Gastrocnemius medialis (tissue), 4 donors: ENCODE results near the gene TWSG1. TPM values are rescaled to one million over a fixed set of nuclear protein-coding genes. Genes with fewer than 3 reads are reported as not detected.

Experiments used
- ATAC-seq, 2 donors: fragments of 150-250 bp; one replicate each; pipeline ENCODE4 v1.9.1; 2016
- DNase-seq, 2 donors: peaks; one replicate each; pipeline ENCODE4 v3.0.0-alpha.2; 2019
- H3K27ac ChIP-seq, 4 donors: fragments of 200-600 bp; sonication (generic); 1 replicate in 1 of 4; 2 replicates in 3 of 4; pipeline ENCODE4 v1.5.1; 2016 to 2018; ENCODE audit warnings: mild to moderate bottlenecking in 2 of 4, moderate library complexity in 1 of 4
- H3K27me3 ChIP-seq, 3 donors: fragments of 200-600 bp; sonication (generic) in 2 of 3; 1 replicate in 1 of 3; 2 replicates in 2 of 3; pipeline versions ENCODE4 v1.5.1 to v1.6.0; 2016 to 2019; ENCODE audit warnings: mild to moderate bottlenecking in 1 of 3, moderate library complexity in 1 of 3
- H3K36me3 ChIP-seq, 2 donors: fragments of 200-600 bp; sonication (generic) in 1 of 2; one replicate each; pipeline ENCODE4 v1.5.1; 2017 to 2018
- H3K4me1 ChIP-seq, 2 donors: fragments of 200-600 bp; sonication (generic) in 1 of 2; one replicate each; pipeline ENCODE4 v1.5.1; 2016 to 2017; ENCODE audit warnings: mild to moderate bottlenecking in 2 of 2
- H3K4me3 ChIP-seq, 4 donors: fragments of 200-600 bp; sonication (generic) in 3 of 4; 1 replicate in 1 of 4; 2 replicates in 3 of 4; pipeline ENCODE4 v1.5.1; 2016 to 2019; ENCODE audit warnings: mild to moderate bottlenecking in 2 of 4
- H3K9me3 ChIP-seq, 3 donors: fragments of 200-600 bp; sonication (generic) in 2 of 3; 1 replicate in 1 of 3; 2 replicates in 2 of 3; pipeline ENCODE4 v1.5.1; 2016 to 2019
- CTCF ChIP-seq, 5 experiments: fragments of 450-650 bp in 3 of 5; fragments of 200-600 bp in 2 of 5; sonication (generic) in 2 of 5; IDR thresholded peaks in 4 of 5; conservative IDR thresholded peaks in 1 of 5; 1 replicate in 4 of 5; 2 replicates in 1 of 5; pipeline ENCODE4 v1.5.1; 2016 to 2019; ENCODE audit warnings: antibody characterized with exemption in 5 of 5, mild to moderate bottlenecking in 3 of 5, moderate library complexity in 3 of 5
- POLR2A ChIP-seq, 2 donors: fragments of 450-650 bp; IDR thresholded peaks; one replicate each; pipeline ENCODE4 v1.6.1; 2017; ENCODE audit warnings: antibody characterized with exemption in 2 of 2, mild to moderate bottlenecking in 2 of 2, moderate library complexity in 2 of 2
- in situ Hi-C, 4 donors: fragments of 200-750 bp; cut with MboI; loops; one replicate each; pipeline versions ENCODE4 v1.15.0 to v1.8.0; 2017; ENCODE audit warnings: low sequenced_read_pairs in 4 of 4
- intact Hi-C: fragments of 100-400 bp; cut with DNase I; formaldehyde crosslinking; loops from one replicate; pipeline ENCODE4 v1.15.1; 2023; ENCODE audit warnings: low total_unique reads
- total RNA-seq, 4 donors: library from RNA; depleted of rRNA; stranded (reverse); fragments of >200 nt; gene quantifications; one replicate each; pipeline versions ENCODE4 v1.1.0 to v1.2.3, GENCODE V29; 2016

TWSG1 gene
- total RNA-seq, 4 donors from 2014 or later = 5.3 to 9.5 (median 8.1) TPM

GRCh38 chr18:9290156-9290555, 44.4 kb upstream of the TWSG1 start:
- no peak for TF ChIP-seq POLR2A (IDR thresholded peaks at IDR 0.05)
- no peak for TF ChIP-seq CTCF (IDR thresholded peaks at IDR 0.05 in 4 of 5, conservative IDR thresholded peaks at IDR 0.05 in 1 of 5)
- DNase-seq (no peak), ATAC-seq (no peak)
- H3K4me1 ChIP-seq = no peaks in the 10 kb centered on the region
- H3K4me3 ChIP-seq = no peak overlapping the region
- no peak overlapping the region for H3K27ac ChIP-seq
- intact Hi-C loops (no loop called here), in situ Hi-C loops (no loop called here)
- H3K9me3 ChIP-seq = no peaks in the 10 kb centered on the region
- H3K27me3 ChIP-seq = no peaks in the 10 kb centered on the region
- H3K36me3 ChIP-seq = no peaks in the 10 kb centered on the region

GRCh38 chr18:9292047-9292446, 42.5 kb upstream of the TWSG1 start:
- in situ Hi-C loops = no loop called here
- DNase-seq = no peak

GRCh38 chr18:9293948-9294347, 40.6 kb upstream of the TWSG1 start:
- Histone ChIP-seq H3K9me3 (no peaks in the 10 kb centered on the region), H3K27ac (no peak overlapping the region)
- intact Hi-C loops = no loop called here

More at GRCh38 chr18:9292047-9292446, 42.5 kb upstream of the TWSG1 start:
- Histone ChIP-seq H3K36me3 (no peaks in the 10 kb centered on the region), H3K4me1 (no peaks in the 10 kb centered on the region), H3K27ac (no peak overlapping the region), H3K9me3 (no peaks in the 10 kb centered on the region), H3K27me3 (no peaks in the 10 kb centered on the region), H3K4me3 (no peak overlapping the region)
- TF ChIP-seq POLR2A (IDR thresholded peaks at IDR 0.05) = no peak
- no peak for TF ChIP-seq CTCF (IDR thresholded peaks at IDR 0.05 in 4 of 5, conservative IDR thresholded peaks at IDR 0.05 in 1 of 5)
- intact Hi-C loops = no loop called here
- no peak for ATAC-seq

GRCh38 chr18:9296233-9297006, 38.2 kb upstream of the TWSG1 start:
- DNase-seq (no peak), ATAC-seq (no peak)
- no peaks in the 10 kb centered on the region for H3K36me3 ChIP-seq
- in situ Hi-C loops = no loop called here
- H3K9me3 ChIP-seq = no peaks in the 10 kb centered on the region
- intact Hi-C loops = no loop called here
- TF ChIP-seq CTCF (IDR thresholded peaks at IDR 0.05 in 4 of 5, conservative IDR thresholded peaks at IDR 0.05 in 1 of 5) = no peak
- TF ChIP-seq POLR2A (IDR thresholded peaks at IDR 0.05) = no peak
- H3K27me3 ChIP-seq = no peaks in the 10 kb centered on the region
- H3K4me1 ChIP-seq = no peaks in the 10 kb centered on the region
- no peak overlapping the region for H3K27ac ChIP-seq
- no peak overlapping the region for H3K4me3 ChIP-seq

More at GRCh38 chr18:9293948-9294347, 40.6 kb upstream of the TWSG1 start:
- DNase-seq (no peak), ATAC-seq (no peak)
- Histone ChIP-seq H3K4me3 (no peak overlapping the region), H3K36me3 (no peaks in the 10 kb centered on the region), H3K27me3 (no peaks in the 10 kb centered on the region), H3K4me1 (no peaks in the 10 kb centered on the region)
- in situ Hi-C loops = no loop called here
- TF ChIP-seq CTCF (IDR thresholded peaks at IDR 0.05 in 4 of 5, conservative IDR thresholded peaks at IDR 0.05 in 1 of 5) (no peak), POLR2A (IDR thresholded peaks at IDR 0.05) (no peak)
